Measurements from ENCODE around the gene HES7.
A peak's percentile ranks its signal among the peaks of the same experiment; 100 is the strongest.

Gene HES7

GRCh38 chr17:8142887-8143580 lies 19.1 kb upstream of the HES7 start:
- DNase-seq: no peak

- DNase-seq: no peak
Observed at GRCh38 chr17:8142158-8142886, 18.4 kb upstream of the HES7 start.

GRCh38 chr17:8141741-8142140 lies 17.8 kb upstream of the HES7 start:
- no peak for DNase-seq

GRCh38 chr17:8141045-8141444 lies 17.1 kb upstream of the HES7 start:
- DNase-seq: no peak

GRCh38 chr17:8140065-8141029 lies 16.4 kb upstream of the HES7 start:
- DNase-seq: no peak

GRCh38 chr17:8138672-8139371 lies 14.9 kb upstream of the HES7 start:
- peak; percentile 93 for DNase-seq

- DNase-seq: no peak
Observed at GRCh38 chr17:8138374-8138671, 14.4 kb upstream of the HES7 start.

GRCh38 chr17:8137645-8138373 lies 13.9 kb upstream of the HES7 start:
- no peak for DNase-seq

GRCh38 chr17:8133941-8134340 lies 10.0 kb upstream of the HES7 start:
- DNase-seq: no peak

GRCh38 chr17:8133399-8133798 lies 9.5 kb upstream of the HES7 start:
- no peak for DNase-seq

- DNase-seq: no peak
Observed at GRCh38 chr17:8131844-8132441, 8.0 kb upstream of the HES7 start.

- DNase-seq: no peak
Observed at GRCh38 chr17:8128125-8128784, 4.3 kb upstream of the HES7 start.

- peak; percentile 73 for DNase-seq
Observed at GRCh38 chr17:8126491-8127066, 2.7 kb upstream of the HES7 start.

GRCh38 chr17:8125947-8126490 lies 2.1 kb upstream of the HES7 start:
- DNase-seq: peak; percentile 31

- peak; percentile 69 for DNase-seq
Observed at GRCh38 chr17:8125154-8125946, 1.4 kb upstream of the HES7 start.

GRCh38 chr17:8124350-8125153 lies 646 bp upstream of the HES7 start:
- peak; percentile 32 for DNase-seq

GRCh38 chr17:8122924-8123694 lies 797 bp downstream of the HES7 start:
- peak; percentile 71 for DNase-seq

GRCh38 chr17:8122422-8122923 lies 1.4 kb downstream of the HES7 start:
- DNase-seq: peak; percentile 54
